HCT116 (cell line): ENCODE measurements around the gene NUDT16L1. TPM values are rescaled to one million over a fixed set of nuclear protein-coding genes. Genes with fewer than 3 reads are reported as not detected.

Experiments used
- ATAC-seq: fragments of 200-7000 bp; cut with Tn5 transposase; 2 replicates; pipeline ENCODE4 v1.9.1; 2020; ENCODE audit warnings: mild to moderate bottlenecking, moderate library complexity
- BruUV-seq: library from RNA; stranded (reverse); fragments of 400-500 nt; replicated peaks from 2 replicates; lab custom pipeline; 2021; lab: Mats Ljungman, UMichigan
- CTCF ChIA-PET: fragments of 300-600 bp; sonication (Branson Sonifier 250); formaldehyde crosslinking; loops from one replicate; lab custom pipeline; 2021; ENCODE audit warnings: antibody characterized with exemption; lab: Charles Lee
- POLR2A ChIA-PET: fragments of 300-600, 350-600 bp; sonication (Branson Sonifier 250); formaldehyde crosslinking; loops from one replicate; lab custom pipeline; 2021; ENCODE audit warnings: antibody characterized with exemption; lab: Charles Lee
- RAD21 ChIA-PET, 2 experiments: fragments of 300-600 bp; sonication (Branson Sonifier 250); formaldehyde crosslinking; loops; one replicate each; lab custom pipeline; 2023; ENCODE audit warnings: low total read pairs in 2 of 2; ENCODE audit not compliant: uncharacterized antibody in 2 of 2, unreplicated experiment in 2 of 2, low non-redundant PET in 1 of 2; lab: Charles Lee
- DNase-seq: peaks from one replicate; pipeline ENCODE4 v3.0.0-alpha.2; 2010; ENCODE audit warnings: low read depth, low spot score
- H2AFZ ChIP-seq: fragments of 200-600 bp; shearing (Covaris generic), sonication (generic); 2 replicates; pipeline ENCODE4 v1.6.1; 2017; ENCODE audit warnings: low read depth, mixed run types, mixed read lengths, antibody characterized with exemption, low read length; ENCODE audit not compliant: poor library complexity, severe bottlenecking
- H3K27ac ChIP-seq: 2 replicates; pipeline ENCODE4 v1.5.1; 2012; ENCODE audit warnings: low read depth, low read length
- H3K27me3 ChIP-seq: fragments of 200-600 bp; sonication (generic); 2 replicates; pipeline ENCODE4 v1.6.1; 2016; ENCODE audit warnings: mixed run types, low read length, mixed read lengths; ENCODE audit not compliant: insufficient read depth
- H3K36me3 ChIP-seq, 2 experiments: fragments of 200-500 bp in 1 of 2; fragments of 200-600 bp in 1 of 2; sonication (Bioruptor generic) in 1 of 2; sonication (generic) in 1 of 2; 2 replicates each; pipeline versions ENCODE4 v1.5.1 to v1.6.1; 2014 to 2016; ENCODE audit warnings: low read length in 2 of 2, inconsistent platforms in 1 of 2, mixed read lengths in 1 of 2, mixed run types in 1 of 2; ENCODE audit not compliant: insufficient read depth in 2 of 2, control insufficient read depth in 1 of 2
- H3K4me1 ChIP-seq, 2 experiments: fragments of 200-600 bp in 1 of 2; sonication (generic) in 1 of 2; 2 replicates each; pipeline versions ENCODE4 v1.5.1 to v1.6.1; 2012 to 2017; ENCODE audit warnings: low read length in 2 of 2, inconsistent platforms in 1 of 2, mild to moderate bottlenecking in 1 of 2, mixed read lengths in 1 of 2, mixed run types in 1 of 2, moderate library complexity in 1 of 2; ENCODE audit not compliant: insufficient read depth in 2 of 2, control insufficient read depth in 1 of 2
- H3K4me2 ChIP-seq: fragments of 200-600 bp; sonication (generic); 2 replicates; pipeline ENCODE4 v1.6.1; 2017; ENCODE audit warnings: mixed run types, low read length, mixed read lengths
- H3K4me3 ChIP-seq, 2 experiments: fragments of 200-600 bp in 1 of 2; sonication (generic) in 1 of 2; replicated peaks in 1 of 2; 2 replicates each; pipeline ENCODE4 v1.5.1; 2011 to 2016; ENCODE audit warnings: low read length in 2 of 2, control low read depth in 1 of 2, low read depth in 1 of 2, mild to moderate bottlenecking in 1 of 2, mixed read lengths in 1 of 2, mixed run types in 1 of 2
- H3K79me2 ChIP-seq: fragments of 200-600 bp; sonication (generic); 2 replicates; pipeline ENCODE4 v1.6.1; 2017; ENCODE audit warnings: mild to moderate bottlenecking, mixed run types, low read length, moderate library complexity, mixed read lengths; ENCODE audit not compliant: insufficient read depth
- H3K9ac ChIP-seq: fragments of 200-600 bp; sonication (generic); 2 replicates; pipeline ENCODE4 v1.6.1; 2016; ENCODE audit warnings: low read length, mixed read lengths
- H3K9me2 ChIP-seq: fragments of 200-600 bp; sonication (generic), shearing (Covaris generic); 2 replicates; pipeline ENCODE4 v1.6.1; 2017; ENCODE audit warnings: mixed run types, mild to moderate bottlenecking, moderate library complexity; ENCODE audit not compliant: insufficient read depth
- H3K9me3 ChIP-seq, 2 experiments: fragments of 200-500 bp in 1 of 2; fragments of 200-600 bp in 1 of 2; sonication (Bioruptor generic) in 1 of 2; sonication (generic) in 1 of 2; 2 replicates each; pipeline ENCODE4 v1.6.1; 2014 to 2017; ENCODE audit warnings: low read length in 2 of 2, mixed read lengths in 2 of 2, inconsistent platforms in 1 of 2, low read depth in 1 of 2, mild to moderate bottlenecking in 1 of 2, mixed run types in 1 of 2, moderate library complexity in 1 of 2; ENCODE audit not compliant: control insufficient read depth in 1 of 2, insufficient read depth in 1 of 2
- H4K20me1 ChIP-seq: fragments of 200-600 bp; sonication (generic), shearing (Covaris generic); 2 replicates; pipeline ENCODE4 v1.6.1; 2017; ENCODE audit warnings: mixed run types, mild to moderate bottlenecking, moderate library complexity; ENCODE audit not compliant: insufficient read depth
- EZH2 ChIP-seq: fragments of 200-600 bp; sonication (generic); IDR thresholded peaks from 2 replicates; pipeline ENCODE4 v1.6.1; 2017; ENCODE audit warnings: antibody characterized with exemption, mixed run types
- EZH2phosphoT487 ChIP-seq: fragments of 200-600 bp; IDR thresholded peaks from 2 replicates; pipeline ENCODE4 v1.6.1; 2018; ENCODE audit warnings: antibody characterized with exemption, borderline replicate concordance
- JUND ChIP-seq: IDR thresholded peaks from 2 replicates; pipeline ENCODE4 v1.6.1; 2012
- POLR2AphosphoS5 ChIP-seq: IDR thresholded peaks from 2 replicates; pipeline ENCODE4 v1.6.1; 2011; ENCODE audit warnings: mild to moderate bottlenecking, low read depth, low read length, moderate library complexity
- RAD21 ChIP-seq: IDR thresholded peaks from 2 replicates; pipeline ENCODE4 v1.6.1; 2012; ENCODE audit warnings: low read depth, mild to moderate bottlenecking
- REST ChIP-seq: IDR thresholded peaks from 2 replicates; pipeline ENCODE4 v1.6.1; 2012; ENCODE audit warnings: low read depth
- SRF ChIP-seq: IDR thresholded peaks from 2 replicates; pipeline ENCODE4 v1.6.1; 2012; ENCODE audit warnings: low read depth
- TCF7L2 ChIP-seq: IDR thresholded peaks from 2 replicates; pipeline ENCODE4 v1.7.0; 2011; ENCODE audit warnings: borderline replicate concordance, inconsistent platforms; ENCODE audit not compliant: insufficient read depth, insufficient read length; ENCODE audit errors: extremely low read depth
- ZFX ChIP-seq: fragments of 450-650 bp; IDR thresholded peaks from 2 replicates; pipeline ENCODE4 v1.6.1; 2017
- ZNF274 ChIP-seq: fragments of 200-500 bp; sonication (Bioruptor generic); IDR thresholded peaks from 2 replicates; pipeline ENCODE4 v1.6.1; 2014; ENCODE audit warnings: mild to moderate bottlenecking, low read depth, low read length, inconsistent platforms
- intact Hi-C: fragments of 100-400 bp; cut with micrococcal nuclease; formaldehyde crosslinking; loops from 2 replicates; pipeline ENCODE4 v1.10.0; 2022
- total RNA-seq: library from RNA; stranded (reverse); gene quantifications from one replicate; pipeline ENCODE4 v1.2.1, GENCODE V29; 2021; ENCODE audit not compliant: unreplicated experiment

The NUDT16L1 gene
- total RNA-seq, 1 experiment from 2014 or later, result 23.4 TPM

- Histone ChIP-seq H3K9ac (no peak overlapping the region), H4K20me1 (no peaks in the 10 kb centered on the region), H3K4me1 (no peaks in the 10 kb centered on the region), H3K36me3 (peaks cover 0 to 4% of the 10 kb centered on the region in 2 experiments; a peak in 1 of 4 replicates), H3K79me2 (no peaks in the 10 kb centered on the region), H3K9me3 (no peaks in the 10 kb centered on the region), H3K4me3 (no peak overlapping the region), H3K27ac (no peak overlapping the region), H2AFZ (no peak overlapping the region), H3K9me2 (no peaks in the 10 kb centered on the region), H3K27me3 (no peaks in the 10 kb centered on the region), H3K4me2 (no peak overlapping the region)
- ChIA-PET RAD21 (interaction anchor here in 1 of 2 experiments (0.7 kb wide), 1 partner anchor 265 kb away, joined by 4 read pairs; no protein-coding TSS in a partner anchor), CTCF (no interaction called here), POLR2A (no interaction called here)
- TF ChIP-seq REST, result no peak
- TF ChIP-seq SRF, result no peak
- TF ChIP-seq TCF7L2, result no peak
- DNase-seq (no peak), ATAC-seq (no peak)
- intact Hi-C loops, result no loop called here
- BruUV-seq, result no TSS peak
Observed at GRCh38 chr16:4677390-4677789, 16.0 kb upstream of the NUDT16L1 start.

GRCh38 chr16:4677994-4678393 lies 15.4 kb upstream of the NUDT16L1 start:
- ChIA-PET CTCF (no interaction called here), POLR2A (no interaction called here), RAD21 (no interaction called here)
- H3K27ac ChIP-seq, result no peak overlapping the region
- no TSS peak for BruUV-seq
- H3K79me2 ChIP-seq, result no peaks in the 10 kb centered on the region
- no peak overlapping the region for H2AFZ ChIP-seq
- no peaks in the 10 kb centered on the region for H4K20me1 ChIP-seq
- no peaks in the 10 kb centered on the region for H3K27me3 ChIP-seq
- no peaks in the 10 kb centered on the region for H3K9me2 ChIP-seq
- H3K4me2 ChIP-seq, result no peak overlapping the region
- no peak overlapping the region for H3K9ac ChIP-seq
- intact Hi-C loops, result no loop called here
- ATAC-seq (no peak), DNase-seq (no peak)
- H3K4me1 ChIP-seq, result no peaks in the 10 kb centered on the region
- H3K4me3 ChIP-seq, result no peak overlapping the region
- peaks cover 0 to 3% of the 10 kb centered on the region in 2 experiments; a peak in 1 of 4 replicates for H3K36me3 ChIP-seq
- no peaks in the 10 kb centered on the region for H3K9me3 ChIP-seq
- TF ChIP-seq REST (no peak), ZFX (no peak), JUND (no peak), EZH2 (no peak), RAD21 (no peak), ZNF274 (no peak), EZH2phosphoT487 (no peak), POLR2AphosphoS5 (no peak)
